Left lung (tissue), 10 donors: Measurements from ENCODE around the gene WWP2. TPM values are rescaled to one million over a fixed set of nuclear protein-coding genes. Genes with fewer than 3 reads are reported as not detected.
"Not testable (repeated sequence)": the region's sequence is repeated elsewhere in the genome, so short reads cannot be mapped to it uniquely, and the experiment has no call there.

ENCODE experiments used
- ATAC-seq: fragments of 200-7000 bp; cut with Tn5 transposase; one replicate; pipeline ENCODE4 v1.9.1; 2020; ENCODE audit warnings: moderate library complexity
- DNase-seq, 4 donors: peaks; one replicate each; pipeline ENCODE4 v3.0.0-alpha.2; 2013 to 2020
- H3K27ac ChIP-seq, 2 donors: fragments of 200-600 bp; sonication (generic) in 1 of 2; one replicate each; pipeline versions ENCODE4 v1.5.0 to v1.8.0; 2020 to 2021
- H3K27me3 ChIP-seq, 2 donors: fragments of 200-600 bp; sonication (generic) in 1 of 2; one replicate each; pipeline versions ENCODE4 v1.5.0 to v1.8.0; 2020 to 2021
- H3K36me3 ChIP-seq, 2 donors: fragments of 200-600 bp; sonication (generic) in 1 of 2; one replicate each; pipeline versions ENCODE4 v1.5.0 to v1.8.0; 2020 to 2021
- H3K4me1 ChIP-seq, 2 donors: fragments of 200-600 bp; one replicate each; pipeline ENCODE4 v1.8.0; 2021
- H3K4me3 ChIP-seq, 2 donors: fragments of 200-600 bp; sonication (generic) in 1 of 2; one replicate each; pipeline versions ENCODE4 v1.5.0 to v1.8.0; 2020 to 2021; ENCODE audit warnings: mild to moderate bottlenecking in 1 of 2
- H3K9me3 ChIP-seq, 2 donors: fragments of 200-600 bp; sonication (generic) in 1 of 2; one replicate each; pipeline versions ENCODE4 v1.5.0 to v1.8.0; 2020 to 2021
- CTCF ChIP-seq, 2 donors: fragments of 200-600 bp; sonication (generic) in 1 of 2; IDR thresholded peaks; one replicate each; pipeline versions ENCODE4 v1.5.0 to v1.8.0; 2021; ENCODE audit warnings: antibody characterized with exemption in 2 of 2
- intact Hi-C, 2 donors: fragments of 100-400 bp; cut with DNase I; formaldehyde crosslinking; loops; one replicate each; pipeline versions ENCODE4 v1.11.2 to v1.14.2; 2022
- polyA plus RNA-seq, 6 donors: library from polyadenylated mRNA; unstranded; fragments of 120-200 nt; gene quantifications; one replicate each; pipeline ENCODE4 v1.2.1, GENCODE V29; 2013; ENCODE audit not compliant: insufficient read length in 6 of 6
- total RNA-seq, 2 donors: library from RNA; stranded (reverse); fragmentation: NEBNext Ultra II Directional; extraction: Animal tissue kit (Norgen Biotek cat#: 25700); gene quantifications; one replicate each; pipeline ENCODE4 v1.2.1, GENCODE V29; 2021
- donor health status: DM: no; HTN: yes; CAD: no.
- donor health status: DM: no; HTN: no; CAD: no.

Gene WWP2
- total and polyA plus RNA-seq, 8 donors = 30.2 to 73.0 (median 34.6) TPM

GRCh38 chr16:69851491-69852240 lies 89.5 kb downstream of the WWP2 start:
- peaks cover 0 to 19% of the 10 kb centered on the region in 2 donors for H3K36me3 ChIP-seq
- intact Hi-C loops = no loop called here
- peaks cover 7 to 13% of the 10 kb centered on the region in 2 donors for H3K4me1 ChIP-seq
- H3K4me3 ChIP-seq = no peak overlapping the region
- no peaks in the 10 kb centered on the region for H3K9me3 ChIP-seq
- DNase-seq (no peak), ATAC-seq (no peak)
- no peak overlapping the region for H3K27ac ChIP-seq
- TF ChIP-seq CTCF (IDR thresholded peaks at IDR 0.05) = no peak
- H3K27me3 ChIP-seq = no peaks in the 10 kb centered on the region

GRCh38 chr16:69852815-69853214 lies 90.7 kb downstream of the WWP2 start:
- TF ChIP-seq CTCF (IDR thresholded peaks at IDR 0.05) = no peak
- Histone ChIP-seq H3K4me1 (peaks cover 7 to 13% of the 10 kb centered on the region in 2 donors), H3K4me3 (no peak overlapping the region), H3K27me3 (no peaks in the 10 kb centered on the region), H3K9me3 (no peaks in the 10 kb centered on the region), H3K36me3 (peaks cover 0 to 16% of the 10 kb centered on the region in 2 donors), H3K27ac (no peak overlapping the region)
- no peak for ATAC-seq
- no peak for DNase-seq
- intact Hi-C loops = no loop called here

- Histone ChIP-seq H3K4me3 (no peak overlapping the region), H3K36me3 (peaks cover 0 to 18% of the 10 kb centered on the region in 2 donors), H3K27ac (no peak overlapping the region), H3K4me1 (peaks cover 7 to 13% of the 10 kb centered on the region in 2 donors), H3K27me3 (no peaks in the 10 kb centered on the region), H3K9me3 (no peaks in the 10 kb centered on the region)
- intact Hi-C loops = no loop called here
- ATAC-seq (no peak), DNase-seq (no peak)
- no peak for TF ChIP-seq CTCF (IDR thresholded peaks at IDR 0.05)
Measured at GRCh38 chr16:69853481-69853880, 91.3 kb downstream of the WWP2 start.

- H3K27me3 ChIP-seq, ATAC-seq, H3K4me1 ChIP-seq, DNase-seq, H3K4me3 ChIP-seq, intact Hi-C loops, H3K9me3 ChIP-seq, H3K27ac ChIP-seq: not testable (repeated sequence)
- peaks cover 0 to 27% of the 10 kb centered on the region in 2 donors for H3K36me3 ChIP-seq
Measured at GRCh38 chr16:69854776-69855175, 92.6 kb downstream of the WWP2 start.

GRCh38 chr16:69855592-69855991 lies 93.5 kb downstream of the WWP2 start:
- TF ChIP-seq CTCF (IDR thresholded peaks at IDR 0.05) = no peak
- H3K4me1 ChIP-seq = peaks cover 3 to 8% of the 10 kb centered on the region in 2 donors

More at GRCh38 chr16:69855592-69855991, 93.5 kb downstream of the WWP2 start:
- intact Hi-C loops = no loop called here
- Histone ChIP-seq H3K9me3 (no peaks in the 10 kb centered on the region), H3K4me3 (no peak overlapping the region), H3K36me3 (peaks cover 0 to 27% of the 10 kb centered on the region in 2 donors), H3K27me3 (no peaks in the 10 kb centered on the region), H3K27ac (peak overlapping the region in 1 of 2 donors; percentile 39)
- ATAC-seq = peak; percentile 33
- no peak for DNase-seq
